GM23338 (cell line): ENCODE measurements around the gene KCNAB1. TPM values are rescaled to one million over a fixed set of nuclear protein-coding genes. Genes with fewer than 3 reads are reported as not detected.

Experiments
- ATAC-seq: fragments of 200-7000 bp; cut with Tn5 transposase; 3 replicates; pipeline ENCODE4 v1.9.1; 2020
- DNase-seq: peaks from one replicate; pipeline ENCODE4 v3.0.0-alpha.2; 2015; ENCODE audit warnings: low spot score
- H2AFZ ChIP-seq: fragments of 200-600 bp; sonication (generic); 2 replicates; pipeline ENCODE4 v1.8.0; 2016; ENCODE audit warnings: antibody characterized with exemption, mild to moderate bottlenecking, moderate library complexity
- H3F3A ChIP-seq: fragments of 200-600 bp; sonication (generic); replicated peaks from 2 replicates; pipeline ENCODE4 v1.8.0; 2017; ENCODE audit warnings: antibody characterized with exemption, mixed run types, low read depth
- H3K27ac ChIP-seq: fragments of 200-600 bp; sonication (generic); 2 replicates; pipeline ENCODE4 v1.6.1; 2016; ENCODE audit warnings: low read depth
- H3K27me3 ChIP-seq: fragments of 200-600 bp; sonication (generic); 2 replicates; pipeline ENCODE4 v1.8.0; 2016; ENCODE audit warnings: mild to moderate bottlenecking, mixed run types, moderate library complexity; ENCODE audit not compliant: insufficient read depth
- H3K36me3 ChIP-seq: fragments of 200-600 bp; sonication (generic); 2 replicates; pipeline ENCODE4 v1.8.0; 2016; ENCODE audit warnings: mild to moderate bottlenecking; ENCODE audit not compliant: insufficient read depth
- H3K4me1 ChIP-seq: fragments of 200-600 bp; sonication (generic); 2 replicates; pipeline ENCODE4 v1.8.0; 2016; ENCODE audit warnings: mild to moderate bottlenecking, moderate library complexity; ENCODE audit not compliant: insufficient read depth
- H3K4me2 ChIP-seq: fragments of 200-600 bp; sonication (generic); 2 replicates; pipeline ENCODE4 v1.7.1; 2017; ENCODE audit warnings: mixed run types
- H3K4me3 ChIP-seq: fragments of 200-600 bp; sonication (generic); 2 replicates; pipeline ENCODE4 v1.6.1; 2016; ENCODE audit warnings: mixed run types
- H3K79me2 ChIP-seq: fragments of 200-600 bp; sonication (generic); replicated peaks from 2 replicates; pipeline ENCODE4 v1.8.0; 2017; ENCODE audit warnings: mild to moderate bottlenecking; ENCODE audit not compliant: insufficient read depth
- H3K9me2 ChIP-seq: fragments of 200-600 bp; sonication (generic); 2 replicates; pipeline ENCODE4 v1.8.0; 2017; ENCODE audit not compliant: insufficient read depth
- H4K20me1 ChIP-seq: fragments of 200-600 bp; sonication (generic); replicated peaks from 2 replicates; pipeline ENCODE4 v1.8.0; 2017; ENCODE audit warnings: mild to moderate bottlenecking; ENCODE audit not compliant: insufficient read depth
- H3K27ac Mint-ChIP-seq: 2 replicates; pipeline ENCODE4 v1.8.0; 2020; ENCODE audit warnings: inconsistent platforms, mild to moderate bottlenecking, moderate library complexity, mixed read lengths
- H3K27me3 Mint-ChIP-seq: 3 replicates; pipeline ENCODE4 v1.8.0; 2022; ENCODE audit warnings: low read depth, mild to moderate bottlenecking, moderate library complexity, mixed read lengths, inconsistent platforms; ENCODE audit not compliant: insufficient read depth, poor library complexity
- H3K36me3 Mint-ChIP-seq: 3 replicates; pipeline ENCODE4 v1.8.0; 2021; ENCODE audit warnings: low read depth, mild to moderate bottlenecking, inconsistent platforms, moderate library complexity, mixed read lengths
- H3K4me1 Mint-ChIP-seq: 3 replicates; pipeline ENCODE4 v1.8.0; 2020; ENCODE audit warnings: mild to moderate bottlenecking, inconsistent platforms, mixed read lengths
- H3K4me3 Mint-ChIP-seq: 3 replicates; pipeline ENCODE4 v1.8.0; 2021; ENCODE audit warnings: moderate library complexity, mild to moderate bottlenecking, inconsistent platforms, mixed read lengths
- H3K9me3 Mint-ChIP-seq: 3 replicates; pipeline ENCODE4 v1.8.0; 2020; ENCODE audit warnings: moderate library complexity, mild to moderate bottlenecking, inconsistent platforms, mixed read lengths
- CTCF ChIP-seq, 2 experiments: fragments of 200-600 bp in 1 of 2; sonication (generic) in 1 of 2; conservative IDR thresholded peaks; 2 replicates each; pipeline versions ENCODE4 v1.5.1 to v1.6.1; 2016 to 2017; ENCODE audit warnings: antibody characterized with exemption in 2 of 2, low read depth in 2 of 2, mild to moderate bottlenecking in 2 of 2, moderate library complexity in 1 of 2
- ZNF331 ChIP-seq: fragments of 250-450 bp; sonication (Bioruptor Pico); IDR thresholded peaks from 2 replicates; pipeline ENCODE4 v1.5.0; 2020; ENCODE audit warnings: low read depth, mild to moderate bottlenecking, moderate library complexity
- ZNF462 ChIP-seq: fragments of 250-450 bp; sonication (Bioruptor Pico); IDR thresholded peaks from 2 replicates; pipeline ENCODE4 v1.5.0; 2020; ENCODE audit warnings: mild to moderate bottlenecking, moderate library complexity
- polyA plus RNA-seq: library from polyadenylated mRNA; unstranded; fragments of >200 nt; fragmentation: Nextera tagmentation; extraction: Ambion mirVana; gene quantifications from 2 replicates; pipeline ENCODE4 v1.2.1, GENCODE V29; 2016
- total RNA-seq: library from RNA; depleted of rRNA; stranded (reverse); fragments of >200 nt; shearing (Covaris generic); gene quantifications from 2 replicates; pipeline ENCODE4 v1.2.3, GENCODE V29; 2014

The KCNAB1 gene
- total and polyA plus RNA-seq, 2 experiments from 2014 or later, result 0.69 to 2.6 TPM

- Mint-ChIP-seq H3K27ac (no peak overlapping the region), H3K9me3 (no peaks in the 10 kb centered on the region), H3K4me3 (peak overlapping the region; percentile 10; the same call in 2 of the 3 replicates), H3K4me1 (peaks cover 7% of the 10 kb centered on the region; the same call in 2 of the 3 replicates), H3K36me3 (no peaks in the 10 kb centered on the region), H3K27me3 (no peaks in the 10 kb centered on the region)
- Histone ChIP-seq H4K20me1 (no peaks in the 10 kb centered on the region), H3F3A (no peaks in the 10 kb centered on the region), H3K4me3 (no peak overlapping the region), H2AFZ (no peak overlapping the region), H3K4me2 (no peak overlapping the region), H3K4me1 (no peaks in the 10 kb centered on the region), H3K9me2 (no peaks in the 10 kb centered on the region), H3K36me3 (no peaks in the 10 kb centered on the region), H3K27ac (no peak overlapping the region), H3K27me3 (no peaks in the 10 kb centered on the region), H3K79me2 (no peaks in the 10 kb centered on the region)
- TF ChIP-seq ZNF331 (no peak), CTCF (conservative IDR thresholded peaks at IDR 0.05; ENCODE audit: low read depth in 2 of 2) (peak; percentile 70)
- ATAC-seq, result peak; percentile 95
- DNase-seq, result peak; percentile 66
These were observed 354.4 kb downstream of the KCNAB1 start for GRCh38 chr3:156474560-156475389.

- Histone ChIP-seq H3K4me2 (no peak overlapping the region), H3K27me3 (no peaks in the 10 kb centered on the region), H3K36me3 (no peaks in the 10 kb centered on the region), H3K9me2 (no peaks in the 10 kb centered on the region), H3K4me1 (no peaks in the 10 kb centered on the region), H3K4me3 (no peak overlapping the region), H3K79me2 (no peaks in the 10 kb centered on the region), H3F3A (no peaks in the 10 kb centered on the region), H4K20me1 (no peaks in the 10 kb centered on the region), H2AFZ (no peak overlapping the region), H3K27ac (no peak overlapping the region)
- no peaks in the 10 kb centered on the region for H3K9me3 Mint-ChIP-seq
- H3K4me1 Mint-ChIP-seq, result peaks cover 7% of the 10 kb centered on the region; the same call in 2 of the 3 replicates
- H3K4me3 Mint-ChIP-seq, result no peak overlapping the region
- ATAC-seq (peak; percentile 53), DNase-seq (peak; percentile 38)
- TF ChIP-seq CTCF (conservative IDR thresholded peaks at IDR 0.05; ENCODE audit: low read depth in 2 of 2) (no peak), ZNF462 (0 out of 2 replicates have a peak, but pooled peaks have one; percentile 22)
- peak overlapping the region; percentile 46; the same call in 1 of the 2 replicates for H3K27ac Mint-ChIP-seq
- H3K36me3 Mint-ChIP-seq, result no peaks in the 10 kb centered on the region
- H3K27me3 Mint-ChIP-seq, result no peaks in the 10 kb centered on the region
These were observed 356.9 kb downstream of the KCNAB1 start for GRCh38 chr3:156477323-156477722.
